Stimulated activated naive CD8-positive, alpha-beta T cell treated with anti-CD3 and anti-CD28 coated beads, Interleukin-15, amount 100 ng/mL, for 72 hours (primary cell): ENCODE data around the gene STX2.

Source experiments
- ATAC-seq: fragments of 150-1000 bp; cut with Tn5 transposase; 2 replicates; pipeline ENCODE4 v1.10.0; 2021; ENCODE audit warnings: mild to moderate bottlenecking, moderate library complexity
- DNase-seq, 2 donors: peaks; one replicate each; pipeline ENCODE4 v3.0.0; 2021 to 2022
- H3K27ac Mint-ChIP-seq, 2 donors: one replicate each; pipeline ENCODE4 v1.8.0; 2022; ENCODE audit warnings: mild to moderate bottlenecking in 2 of 2, mixed read lengths in 2 of 2, moderate library complexity in 2 of 2
- H3K27me3 Mint-ChIP-seq: one replicate; pipeline ENCODE4 v1.8.0; 2022; ENCODE audit warnings: mixed read lengths
- H3K4me1 Mint-ChIP-seq: one replicate; pipeline ENCODE4 v1.8.0; 2022; ENCODE audit warnings: mild to moderate bottlenecking, mixed read lengths
- H3K4me3 Mint-ChIP-seq, 2 donors: one replicate each; pipeline ENCODE4 v1.8.0; 2022; ENCODE audit warnings: mild to moderate bottlenecking in 2 of 2, mixed read lengths in 2 of 2, moderate library complexity in 1 of 2
- H3K9me3 Mint-ChIP-seq, 2 donors: one replicate each; pipeline ENCODE4 v1.8.0; 2022; ENCODE audit warnings: mixed read lengths in 2 of 2

STX2 gene

GRCh38 chr12:130827432-130827831 is 11.6 kb downstream of the STX2 start:
- Mint-ChIP-seq H3K27me3 (no peaks in the 10 kb centered on the region), H3K4me1 (peaks cover 48% of the 10 kb centered on the region), H3K9me3 (no peaks in the 10 kb centered on the region), H3K27ac (peak overlapping the region; percentile 34 to 45), H3K4me3 (no peak overlapping the region)
- ATAC-seq (no peak), DNase-seq (no peak)

- Mint-ChIP-seq H3K27me3 (no peaks in the 10 kb centered on the region), H3K4me1 (peaks cover 41% of the 10 kb centered on the region), H3K27ac (peak overlapping the region in 1 of 2 donors; percentile 71), H3K4me3 (peak overlapping the region; percentile 3 to 31), H3K9me3 (no peaks in the 10 kb centered on the region)
- ATAC-seq (peak; percentile 96), DNase-seq (peak; percentile 79 to 81)
These were observed 12.8 kb downstream of the STX2 start for GRCh38 chr12:130826151-130826801.

- Mint-ChIP-seq H3K4me1 (peaks cover 41% of the 10 kb centered on the region), H3K4me3 (no peak overlapping the region), H3K27ac (peak overlapping the region in 1 of 2 donors; percentile 71), H3K9me3 (no peaks in the 10 kb centered on the region), H3K27me3 (no peaks in the 10 kb centered on the region)
- ATAC-seq: no peak
- DNase-seq: no peak
These were observed 13.3 kb downstream of the STX2 start for GRCh38 chr12:130825771-130826150.

GRCh38 chr12:130819681-130820080 is 19.4 kb downstream of the STX2 start:
- no peak for ATAC-seq
- peak overlapping the region in 1 of 2 donors; percentile 2 for H3K4me3 Mint-ChIP-seq
- no peak overlapping the region for H3K27ac Mint-ChIP-seq

GRCh38 chr12:130818635-130819576 is 20.1 kb downstream of the STX2 start:
- H3K27me3 Mint-ChIP-seq: no peaks in the 10 kb centered on the region
- no peaks in the 10 kb centered on the region for H3K9me3 Mint-ChIP-seq
- DNase-seq (peak; percentile 74 to 82), ATAC-seq (peak; percentile 98)
- H3K27ac Mint-ChIP-seq: peak overlapping the region; percentile 54 to 69
- peak overlapping the region; percentile 84 to 90 for H3K4me3 Mint-ChIP-seq
- peaks cover 12% of the 10 kb centered on the region for H3K4me1 Mint-ChIP-seq

More at GRCh38 chr12:130819681-130820080, 19.4 kb downstream of the STX2 start:
- H3K9me3 Mint-ChIP-seq: no peaks in the 10 kb centered on the region
- no peak for DNase-seq
- peaks cover 12% of the 10 kb centered on the region for H3K4me1 Mint-ChIP-seq
- H3K27me3 Mint-ChIP-seq: no peaks in the 10 kb centered on the region

GRCh38 chr12:130818272-130818634 is 20.8 kb downstream of the STX2 start:
- ATAC-seq (peak; percentile 11), DNase-seq (no peak)
- peak overlapping the region; percentile 84 to 90 for H3K4me3 Mint-ChIP-seq
- H3K27ac Mint-ChIP-seq: peak overlapping the region; percentile 69 to 76
- H3K27me3 Mint-ChIP-seq: no peaks in the 10 kb centered on the region
- peaks cover 12% of the 10 kb centered on the region for H3K4me1 Mint-ChIP-seq
- H3K9me3 Mint-ChIP-seq: no peaks in the 10 kb centered on the region

GRCh38 chr12:130817804-130818203 is 21.2 kb downstream of the STX2 start:
- H3K4me3 Mint-ChIP-seq: peak overlapping the region; percentile 18 to 39
- H3K27ac Mint-ChIP-seq: no peak overlapping the region
- H3K27me3 Mint-ChIP-seq: no peaks in the 10 kb centered on the region
- DNase-seq (no peak), ATAC-seq (no peak)
- H3K9me3 Mint-ChIP-seq: no peaks in the 10 kb centered on the region
- H3K4me1 Mint-ChIP-seq: peaks cover 12% of the 10 kb centered on the region

- ATAC-seq: no peak
- H3K27me3 Mint-ChIP-seq: no peaks in the 10 kb centered on the region
These were observed 23.0 kb downstream of the STX2 start for GRCh38 chr12:130816097-130816496.

GRCh38 chr12:130815028-130815741 is 23.9 kb downstream of the STX2 start:
- H3K27me3 Mint-ChIP-seq: no peaks in the 10 kb centered on the region
- DNase-seq (no peak), ATAC-seq (no peak)
- H3K4me3 Mint-ChIP-seq: no peak overlapping the region
- H3K4me1 Mint-ChIP-seq: peaks cover 12% of the 10 kb centered on the region
- H3K27ac Mint-ChIP-seq: peak overlapping the region in 1 of 2 donors; percentile 42
- no peaks in the 10 kb centered on the region for H3K9me3 Mint-ChIP-seq

More at GRCh38 chr12:130816097-130816496, 23.0 kb downstream of the STX2 start:
- no peak for DNase-seq
- H3K4me1 Mint-ChIP-seq: peaks cover 12% of the 10 kb centered on the region
- H3K27ac Mint-ChIP-seq: no peak overlapping the region
- no peaks in the 10 kb centered on the region for H3K9me3 Mint-ChIP-seq
- no peak overlapping the region for H3K4me3 Mint-ChIP-seq

- DNase-seq (no peak), ATAC-seq (no peak)
- peak overlapping the region in 1 of 2 donors; percentile 74 for H3K27ac Mint-ChIP-seq
- no peaks in the 10 kb centered on the region for H3K27me3 Mint-ChIP-seq
- no peaks in the 10 kb centered on the region for H3K9me3 Mint-ChIP-seq
- no peak overlapping the region for H3K4me3 Mint-ChIP-seq
- H3K4me1 Mint-ChIP-seq: peaks cover 12% of the 10 kb centered on the region
These were observed 25.1 kb downstream of the STX2 start for GRCh38 chr12:130813949-130814348.

- H3K4me1 Mint-ChIP-seq: peaks cover 9% of the 10 kb centered on the region
- H3K27me3 Mint-ChIP-seq: no peaks in the 10 kb centered on the region
- no peak overlapping the region for H3K27ac Mint-ChIP-seq
- no peak for ATAC-seq
- no peak overlapping the region for H3K4me3 Mint-ChIP-seq
- no peak for DNase-seq
- no peaks in the 10 kb centered on the region for H3K9me3 Mint-ChIP-seq
These were observed 25.6 kb downstream of the STX2 start for GRCh38 chr12:130813436-130813835.

GRCh38 chr12:130809791-130810190 is 29.3 kb downstream of the STX2 start:
- no peaks in the 10 kb centered on the region for H3K9me3 Mint-ChIP-seq
- no peak for ATAC-seq
- no peaks in the 10 kb centered on the region for H3K27me3 Mint-ChIP-seq
- no peak for DNase-seq
- H3K4me1 Mint-ChIP-seq: no peaks in the 10 kb centered on the region
- H3K4me3 Mint-ChIP-seq: no peak overlapping the region
- H3K27ac Mint-ChIP-seq: no peak overlapping the region

- ATAC-seq (no peak), DNase-seq (no peak)
- Mint-ChIP-seq H3K27me3 (no peaks in the 10 kb centered on the region), H3K4me1 (no peaks in the 10 kb centered on the region), H3K27ac (no peak overlapping the region), H3K4me3 (no peak overlapping the region), H3K9me3 (no peaks in the 10 kb centered on the region)
These were observed 31.7 kb downstream of the STX2 start for GRCh38 chr12:130807309-130807708.

GRCh38 chr12:130806574-130806973 is 32.5 kb downstream of the STX2 start:
- Mint-ChIP-seq H3K4me3 (no peak overlapping the region), H3K9me3 (no peaks in the 10 kb centered on the region), H3K27me3 (no peaks in the 10 kb centered on the region), H3K27ac (no peak overlapping the region), H3K4me1 (no peaks in the 10 kb centered on the region)
- DNase-seq: no peak
- ATAC-seq: no peak

- Mint-ChIP-seq H3K27ac (peak overlapping the region in 1 of 2 donors; percentile 72), H3K9me3 (no peaks in the 10 kb centered on the region), H3K27me3 (no peaks in the 10 kb centered on the region), H3K4me1 (no peaks in the 10 kb centered on the region), H3K4me3 (no peak overlapping the region)
- ATAC-seq (no peak), DNase-seq (no peak)
These were observed 33.4 kb downstream of the STX2 start for GRCh38 chr12:130805635-130806034.
